IMR-90 (cell line): Measurements from ENCODE around the gene INPP5A.

Experiments used
- BHLHE40 ChIP-seq: fragments of 150-350 bp; IDR thresholded peaks from 2 replicates; pipeline ENCODE4 v1.6.1; 2016; ENCODE audit warnings: mild to moderate bottlenecking, low read depth, low read length
- CEBPB ChIP-seq: IDR thresholded peaks from 2 replicates; pipeline ENCODE4 v1.6.1; 2012; ENCODE audit warnings: low read depth, low read length, improper control_type of control experiment
- CHD1 ChIP-seq: IDR thresholded peaks from 2 replicates; pipeline ENCODE4 v1.6.1; 2012; ENCODE audit warnings: low read depth, low read length, improper control_type of control experiment
- CTCF ChIP-seq: conservative IDR thresholded peaks from 2 replicates; pipeline ENCODE4 v1.5.1; 2012; ENCODE audit warnings: mild to moderate bottlenecking, low read depth, low read length, improper control_type of control experiment
- ELK1 ChIP-seq: fragments of 150-350 bp; IDR thresholded peaks from 2 replicates; pipeline ENCODE4 v1.6.1; 2016; ENCODE audit warnings: low read depth, mild to moderate bottlenecking, low read length, moderate library complexity, borderline replicate concordance
- FOS ChIP-seq: fragments of 150-350 bp; IDR thresholded peaks from 2 replicates; pipeline ENCODE4 v1.6.1; 2016; ENCODE audit warnings: low read depth, low read length
- MAZ ChIP-seq: IDR thresholded peaks from 2 replicates; pipeline ENCODE4 v1.6.1; 2012; ENCODE audit warnings: low read depth, mild to moderate bottlenecking, low read length, improper control_type of control experiment, moderate library complexity, borderline replicate concordance
- MXI1 ChIP-seq: IDR thresholded peaks from 2 replicates; pipeline ENCODE4 v1.6.1; 2012; ENCODE audit warnings: low read depth, mild to moderate bottlenecking, low read length, moderate library complexity, borderline replicate concordance
- NFE2L2 ChIP-seq: fragments of 150-350 bp; IDR thresholded peaks from 2 replicates; pipeline ENCODE4 v1.6.1; 2016; ENCODE audit warnings: low read depth, mild to moderate bottlenecking, low read length
- POLR2A ChIP-seq: IDR thresholded peaks from 2 replicates; pipeline ENCODE4 v1.6.1; 2012; ENCODE audit warnings: mild to moderate bottlenecking, low read depth, low read length
- RAD21 ChIP-seq: IDR thresholded peaks from 2 replicates; pipeline ENCODE4 v1.6.1; 2012; ENCODE audit warnings: low read length, improper control_type of control experiment
- RCOR1 ChIP-seq: IDR thresholded peaks from 2 replicates; pipeline ENCODE4 v1.6.1; 2012; ENCODE audit warnings: mild to moderate bottlenecking, low read length, improper control_type of control experiment; ENCODE audit not compliant: insufficient replicate concordance
- RFX5 ChIP-seq: IDR thresholded peaks from 2 replicates; pipeline ENCODE4 v1.8.0; 2012; ENCODE audit warnings: low read depth, mild to moderate bottlenecking, low read length, moderate library complexity
- SMC3 ChIP-seq: fragments of 150-350 bp; IDR thresholded peaks from 2 replicates; pipeline ENCODE4 v1.6.1; 2016; ENCODE audit warnings: low read depth, mild to moderate bottlenecking, antibody characterized with exemption, low read length, moderate library complexity

GRCh38 chr10:132605390-132605789 is 67.8 kb downstream of the INPP5A start:
- TF ChIP-seq CTCF (no peak), CEBPB (no peak), POLR2A (no peak), FOS (no peak), CHD1 (no peak), RAD21 (no peak), RCOR1 (no peak), NFE2L2 (no peak), BHLHE40 (no peak), ELK1 (no peak), SMC3 (no peak), MXI1 (no peak), MAZ (no peak), RFX5 (no peak)
